Lower leg skin (tissue), 3 donors: Measurements from ENCODE around the gene HERPUD2.

Experiments used
- POLR2A ChIP-seq, 2 donors: fragments of 450-650 bp; IDR thresholded peaks; one replicate each; pipeline ENCODE4 v1.6.1; 2016 to 2017; ENCODE audit warnings: antibody characterized with exemption in 2 of 2, mild to moderate bottlenecking in 1 of 2, moderate library complexity in 1 of 2
- TF ChIP-seq, protein P1 (sequence below), 3 donors: fragments of 450-650 bp; IDR thresholded peaks; one replicate each; pipeline ENCODE4 v1.5.1; 2016; ENCODE audit warnings: antibody characterized with exemption in 3 of 3, mild to moderate bottlenecking in 3 of 3, moderate library complexity in 2 of 3

DNA sequence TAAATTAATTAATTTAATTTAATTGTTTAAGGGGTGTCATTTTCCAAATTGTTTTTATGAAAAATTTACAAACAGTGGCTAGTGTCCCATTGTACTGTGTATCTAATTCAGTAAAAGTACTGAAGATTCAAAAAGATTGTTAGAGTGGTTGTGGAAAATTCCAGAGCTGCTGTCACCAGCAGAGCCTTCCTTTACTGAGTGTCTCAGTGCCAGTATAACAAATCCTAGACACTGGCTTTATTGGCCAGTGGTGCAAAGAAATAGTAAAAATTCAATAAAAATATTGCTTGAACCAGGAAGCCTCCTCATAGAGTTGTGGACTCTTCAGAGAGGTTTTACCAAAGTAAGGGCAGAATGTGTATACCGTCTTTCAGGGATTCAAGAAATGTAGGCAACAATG is 23.1 kb upstream of the HERPUD2 start:
- TF ChIP-seq, protein P1, sequence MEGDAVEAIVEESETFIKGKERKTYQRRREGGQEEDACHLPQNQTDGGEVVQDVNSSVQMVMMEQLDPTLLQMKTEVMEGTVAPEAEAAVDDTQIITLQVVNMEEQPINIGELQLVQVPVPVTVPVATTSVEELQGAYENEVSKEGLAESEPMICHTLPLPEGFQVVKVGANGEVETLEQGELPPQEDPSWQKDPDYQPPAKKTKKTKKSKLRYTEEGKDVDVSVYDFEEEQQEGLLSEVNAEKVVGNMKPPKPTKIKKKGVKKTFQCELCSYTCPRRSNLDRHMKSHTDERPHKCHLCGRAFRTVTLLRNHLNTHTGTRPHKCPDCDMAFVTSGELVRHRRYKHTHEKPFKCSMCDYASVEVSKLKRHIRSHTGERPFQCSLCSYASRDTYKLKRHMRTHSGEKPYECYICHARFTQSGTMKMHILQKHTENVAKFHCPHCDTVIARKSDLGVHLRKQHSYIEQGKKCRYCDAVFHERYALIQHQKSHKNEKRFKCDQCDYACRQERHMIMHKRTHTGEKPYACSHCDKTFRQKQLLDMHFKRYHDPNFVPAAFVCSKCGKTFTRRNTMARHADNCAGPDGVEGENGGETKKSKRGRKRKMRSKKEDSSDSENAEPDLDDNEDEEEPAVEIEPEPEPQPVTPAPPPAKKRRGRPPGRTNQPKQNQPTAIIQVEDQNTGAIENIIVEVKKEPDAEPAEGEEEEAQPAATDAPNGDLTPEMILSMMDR (IDR thresholded peaks at IDR 0.05), result no peak
- TF ChIP-seq POLR2A (IDR thresholded peaks at IDR 0.05), result no peak
